Mesendoderm (in vitro differentiated cells): Measurements from ENCODE around the gene THRA.

Experiments used
- DNase-seq: peaks from one replicate; pipeline ENCODE4 v3.0.0; 2013
- H2AK5ac ChIP-seq: 2 replicates; pipeline ENCODE4 v1.6.1; 2013; ENCODE audit warnings: low read length, inconsistent platforms
- H2BK120ac ChIP-seq: 2 replicates; pipeline ENCODE4 v1.6.1; 2013; ENCODE audit warnings: low read depth, mild to moderate bottlenecking, low read length, moderate library complexity, mixed read lengths
- H2BK15ac ChIP-seq: replicated peaks from 2 replicates; pipeline ENCODE4 v1.6.1; 2013; ENCODE audit warnings: low read depth, mild to moderate bottlenecking, moderate library complexity
- H2BK5ac ChIP-seq: 2 replicates; pipeline ENCODE4 v1.6.1; 2013; ENCODE audit warnings: low read length, inconsistent platforms
- H3K18ac ChIP-seq: 2 replicates; pipeline ENCODE4 v1.6.1; 2013; ENCODE audit warnings: mild to moderate bottlenecking, low read length, mixed read lengths
- H3K23ac ChIP-seq: one replicate; pipeline ENCODE4 v1.6.1; 2013; ENCODE audit warnings: low read length
- H3K27ac ChIP-seq: 2 replicates; pipeline ENCODE4 v1.5.1; 2013; ENCODE audit warnings: low read depth, mild to moderate bottlenecking, inconsistent platforms, low read length, moderate library complexity
- H3K27me3 ChIP-seq: 2 replicates; pipeline ENCODE4 v1.6.1; 2013; ENCODE audit warnings: low read length, control low read depth, mild to moderate bottlenecking, inconsistent platforms; ENCODE audit not compliant: insufficient read depth, poor library complexity
- H3K36me3 ChIP-seq: 2 replicates; pipeline ENCODE4 v1.6.1; 2013; ENCODE audit warnings: low read length, inconsistent platforms; ENCODE audit not compliant: control insufficient read depth, insufficient read depth
- H3K4ac ChIP-seq: one replicate; pipeline ENCODE4 v1.6.1; 2013; ENCODE audit warnings: low read depth, mild to moderate bottlenecking, low read length, moderate library complexity
- H3K4me1 ChIP-seq: 2 replicates; pipeline ENCODE4 v1.6.1; 2013; ENCODE audit warnings: low read depth, low read length, inconsistent platforms; ENCODE audit not compliant: control insufficient read depth
- H3K4me2 ChIP-seq: 2 replicates; pipeline ENCODE4 v1.6.1; 2013; ENCODE audit warnings: low read length
- H3K4me3 ChIP-seq: 2 replicates; pipeline ENCODE4 v1.5.1; 2013; ENCODE audit warnings: mild to moderate bottlenecking, low read length
- H3K56ac ChIP-seq: one replicate; pipeline ENCODE4 v1.6.1; 2013; ENCODE audit warnings: low read length
- H3K79me1 ChIP-seq: 2 replicates; pipeline ENCODE4 v1.6.1; 2013; ENCODE audit warnings: low read length, inconsistent platforms
- H3K79me2 ChIP-seq: 2 replicates; pipeline ENCODE4 v1.6.1; 2013; ENCODE audit warnings: mild to moderate bottlenecking, low read length; ENCODE audit not compliant: control insufficient read depth, insufficient read depth
- H3K9ac ChIP-seq: 2 replicates; pipeline ENCODE4 v1.6.1; 2013; ENCODE audit warnings: low read length, inconsistent platforms
- H4K5ac ChIP-seq: one replicate; pipeline ENCODE4 v1.6.1; 2013; ENCODE audit warnings: low read length
- H4K8ac ChIP-seq: one replicate; pipeline ENCODE4 v1.6.1; 2013; ENCODE audit warnings: low read depth, mild to moderate bottlenecking, control low read depth, low read length, moderate library complexity
- WGBS: extraction: QIAGEN DNeasy Blood & Tissue Kit; methylation state at CpG from one replicate; pipeline ENCODE4 v1.1.7; 2013; ENCODE audit warnings: low lambda C conversion rate, missing lambda C conversion rate; ENCODE audit not compliant: insufficient coverage; ENCODE audit errors: extremely low coverage; 5-methylcytosine and 5-hydroxymethylcytosine counted together

THRA gene

DNA sequence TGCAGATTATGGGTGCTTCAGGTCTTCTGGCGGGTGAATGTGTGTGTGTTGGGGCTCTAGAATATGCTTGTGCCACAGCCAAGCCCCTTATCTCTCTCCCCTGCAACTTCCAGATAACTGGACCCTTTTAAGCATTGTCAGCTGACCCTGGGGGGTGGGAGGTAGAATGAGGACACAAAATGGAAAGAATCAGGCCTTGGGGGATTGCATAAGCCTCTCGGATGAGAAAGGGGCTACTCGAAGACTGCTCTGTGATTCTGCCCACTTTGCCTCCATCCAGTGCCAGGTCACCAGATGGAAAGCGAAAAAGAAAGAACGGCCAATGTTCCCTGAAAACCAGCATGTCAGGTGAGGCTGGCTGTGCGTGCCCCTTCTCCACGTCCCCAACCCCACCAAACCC, 13.8 kb downstream of the THRA start:
- Histone ChIP-seq H3K27ac (no peak overlapping the region), H2BK120ac (no peak overlapping the region), H4K5ac (no peak overlapping the region), H3K4me3 (no peak overlapping the region), H3K18ac (no peak overlapping the region), H4K8ac (no peak overlapping the region), H3K4ac (no peak overlapping the region), H2AK5ac (no peak overlapping the region), H3K4me2 (no peak overlapping the region), H3K36me3 (no peaks in the 10 kb centered on the region), H3K23ac (no peak overlapping the region), H3K9ac (no peak overlapping the region), H3K56ac (peak overlapping the region; percentile 10), H3K79me1 (no peaks in the 10 kb centered on the region), H3K27me3 (no peaks in the 10 kb centered on the region), H2BK5ac (no peak overlapping the region), H3K79me2 (no peaks in the 10 kb centered on the region), H3K4me1 (peaks cover 5% of the 10 kb centered on the region), H2BK15ac (no peak overlapping the region)
- no CpG with 5 or more reads among the region's 7 CpGs for WGBS
- no peak for DNase-seq

DNA sequence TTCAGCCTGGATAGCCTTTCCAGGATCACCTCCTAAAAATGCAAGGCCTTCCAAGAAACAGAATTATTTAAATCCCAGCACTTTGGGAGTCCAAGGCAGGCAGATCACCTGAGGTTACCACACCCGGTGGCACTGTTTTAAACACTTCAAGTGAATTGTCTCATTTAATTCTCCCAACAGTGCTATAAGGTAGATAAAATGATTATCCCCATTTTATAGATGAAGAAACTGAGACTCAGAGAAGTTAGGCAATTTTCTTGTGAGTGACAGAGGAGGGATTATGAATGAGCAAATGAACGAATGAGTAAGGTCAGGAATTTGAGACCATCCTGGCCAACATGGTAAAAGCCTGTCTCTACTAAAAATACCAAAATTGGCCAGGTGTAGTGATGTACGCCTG, 16.8 kb downstream of the THRA start:
- peaks cover 5% of the 10 kb centered on the region for H3K4me1 ChIP-seq
- no peak overlapping the region for H3K4ac ChIP-seq
- no peak overlapping the region for H4K8ac ChIP-seq
- no peak overlapping the region for H3K23ac ChIP-seq
- no peak overlapping the region for H4K5ac ChIP-seq
- H3K4me2 ChIP-seq = no peak overlapping the region
- no peaks in the 10 kb centered on the region for H3K27me3 ChIP-seq
- H3K27ac ChIP-seq = no peak overlapping the region
- no peak for DNase-seq
- H2AK5ac ChIP-seq = no peak overlapping the region
- no peak overlapping the region for H3K4me3 ChIP-seq
- no peak overlapping the region for H3K56ac ChIP-seq
- H3K9ac ChIP-seq = no peak overlapping the region
- no peaks in the 10 kb centered on the region for H3K79me1 ChIP-seq
- no peaks in the 10 kb centered on the region for H3K79me2 ChIP-seq
- WGBS = no CpG with 5 or more reads among the region's 3 CpGs
- H3K18ac ChIP-seq = no peak overlapping the region
- H3K36me3 ChIP-seq = no peaks in the 10 kb centered on the region
- H2BK15ac ChIP-seq = no peak overlapping the region
- H2BK120ac ChIP-seq = no peak overlapping the region
- H2BK5ac ChIP-seq = no peak overlapping the region

DNA sequence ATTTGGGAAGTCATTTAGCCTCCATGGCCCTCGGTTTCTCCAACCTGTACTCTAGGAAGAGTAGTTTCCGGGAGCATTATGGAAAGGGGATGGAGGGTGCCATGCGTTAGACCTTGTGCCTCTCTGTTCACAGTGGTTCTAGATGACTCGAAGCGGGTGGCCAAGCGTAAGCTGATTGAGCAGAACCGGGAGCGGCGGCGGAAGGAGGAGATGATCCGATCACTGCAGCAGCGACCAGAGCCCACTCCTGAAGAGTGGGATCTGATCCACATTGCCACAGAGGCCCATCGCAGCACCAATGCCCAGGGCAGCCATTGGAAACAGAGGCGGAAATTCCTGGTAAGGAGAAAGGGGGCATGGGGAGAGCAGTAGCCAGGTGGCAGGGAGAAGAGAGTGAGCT, 21.7 kb downstream of the THRA start:
- H3K79me1 ChIP-seq = no peaks in the 10 kb centered on the region
- no peak overlapping the region for H3K56ac ChIP-seq
- no peak for DNase-seq
- no peak overlapping the region for H3K23ac ChIP-seq
- H3K4me1 ChIP-seq = no peaks in the 10 kb centered on the region
- no peak overlapping the region for H3K9ac ChIP-seq
- no peak overlapping the region for H3K4me3 ChIP-seq
- H4K8ac ChIP-seq = no peak overlapping the region
- no peak overlapping the region for H2BK120ac ChIP-seq
- no peaks in the 10 kb centered on the region for H3K27me3 ChIP-seq
- H3K18ac ChIP-seq = no peak overlapping the region
- H3K79me2 ChIP-seq = no peaks in the 10 kb centered on the region
- H2AK5ac ChIP-seq = no peak overlapping the region
- no peak overlapping the region for H4K5ac ChIP-seq
- WGBS = no CpG with 5 or more reads among the region's 14 CpGs
- H2BK5ac ChIP-seq = no peak overlapping the region
- H3K36me3 ChIP-seq = no peaks in the 10 kb centered on the region
- H3K4me2 ChIP-seq = no peak overlapping the region
- no peak overlapping the region for H3K4ac ChIP-seq
- H3K27ac ChIP-seq = no peak overlapping the region
- H2BK15ac ChIP-seq = no peak overlapping the region

DNA sequence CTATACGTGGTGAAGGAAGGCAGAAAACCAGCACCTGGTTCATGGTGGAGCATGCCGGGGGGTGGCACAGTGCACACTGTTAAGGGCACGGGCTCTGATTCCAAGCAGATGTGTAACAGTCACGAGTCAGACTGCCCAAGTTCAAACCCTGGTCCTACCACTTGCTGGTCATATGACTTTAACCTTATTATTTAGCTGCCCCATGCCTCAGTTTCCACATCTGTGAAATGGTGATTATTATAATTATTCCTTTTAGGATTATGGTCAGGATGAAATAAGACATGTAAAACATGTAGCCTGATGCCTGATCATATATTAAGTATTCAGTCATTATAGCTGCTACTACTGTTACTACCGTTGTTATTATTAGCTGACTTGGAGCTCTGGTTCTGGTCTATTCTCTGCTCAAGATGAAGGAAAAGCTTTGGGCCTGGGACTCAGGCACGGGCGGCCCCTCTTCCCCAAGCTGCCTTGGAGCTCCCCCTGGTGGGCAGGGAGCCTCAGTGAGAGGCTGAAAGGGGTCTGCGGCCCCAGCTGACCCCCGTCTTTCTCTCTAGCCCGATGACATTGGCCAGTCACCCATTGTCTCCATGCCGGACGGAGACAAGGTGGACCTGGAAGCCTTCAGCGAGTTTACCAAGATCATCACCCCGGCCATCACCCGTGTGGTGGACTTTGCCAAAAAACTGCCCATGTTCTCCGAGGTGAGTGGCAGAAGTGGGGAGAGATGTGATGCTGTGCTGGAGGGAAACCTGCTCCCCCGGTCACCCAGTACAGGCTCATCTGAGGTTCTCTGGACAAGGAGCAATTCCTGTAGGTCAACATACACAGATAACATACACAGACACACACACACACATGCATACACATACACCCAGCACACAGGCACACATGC, 23.6 kb downstream of the THRA start:
- WGBS = no CpG with 5 or more reads among the region's 17 CpGs
- H3K18ac ChIP-seq = no peak overlapping the region
- no peak overlapping the region for H3K27ac ChIP-seq
- peak; percentile 70 for DNase-seq
- no peak overlapping the region for H3K9ac ChIP-seq
- H3K56ac ChIP-seq = no peak overlapping the region
- H3K36me3 ChIP-seq = no peaks in the 10 kb centered on the region
- no peak overlapping the region for H3K4me3 ChIP-seq
- no peak overlapping the region for H3K23ac ChIP-seq
- no peak overlapping the region for H2BK15ac ChIP-seq
- no peaks in the 10 kb centered on the region for H3K79me2 ChIP-seq
- H2BK5ac ChIP-seq = no peak overlapping the region
- H3K4ac ChIP-seq = no peak overlapping the region
- no peak overlapping the region for H4K8ac ChIP-seq
- no peaks in the 10 kb centered on the region for H3K79me1 ChIP-seq
- no peak overlapping the region for H3K4me2 ChIP-seq
- H4K5ac ChIP-seq = no peak overlapping the region
- H2BK120ac ChIP-seq = no peak overlapping the region
- no peak overlapping the region for H2AK5ac ChIP-seq
- no peaks in the 10 kb centered on the region for H3K4me1 ChIP-seq
- H3K27me3 ChIP-seq = no peaks in the 10 kb centered on the region

DNA sequence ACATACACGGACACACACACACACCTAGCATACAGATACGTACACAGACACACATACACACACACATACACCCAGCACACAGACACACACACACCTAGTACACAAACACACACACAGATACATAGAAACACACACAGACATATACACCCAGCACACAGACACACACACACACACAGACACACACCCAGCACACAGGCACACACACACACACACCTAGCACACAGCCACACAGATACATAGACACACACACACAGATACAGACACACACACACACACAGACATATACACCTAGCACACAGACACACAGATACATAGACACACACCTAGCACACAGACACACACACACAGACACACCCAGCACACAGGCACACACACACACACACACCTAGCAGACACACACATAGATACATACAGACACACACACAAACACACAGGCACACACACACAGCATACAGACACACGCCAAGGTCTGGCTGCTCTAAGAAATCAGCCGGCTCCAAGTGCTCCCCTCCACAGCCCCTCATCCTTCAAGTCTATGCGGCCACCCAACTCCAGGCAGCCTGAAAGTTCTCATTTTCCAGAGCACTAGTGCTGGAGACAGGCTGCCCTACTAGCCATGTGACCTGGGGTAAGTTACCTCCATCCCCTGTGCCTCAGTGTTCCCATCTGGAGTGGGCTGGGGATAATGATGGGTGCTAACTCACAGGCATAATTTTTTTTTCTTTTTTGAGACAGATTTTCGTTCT, 24.5 kb downstream of the THRA start:
- Histone ChIP-seq H3K4ac (no peak overlapping the region), H4K5ac (no peak overlapping the region), H3K36me3 (no peaks in the 10 kb centered on the region), H3K56ac (no peak overlapping the region), H3K79me1 (no peaks in the 10 kb centered on the region), H3K18ac (no peak overlapping the region), H3K79me2 (no peaks in the 10 kb centered on the region), H2BK15ac (no peak overlapping the region), H3K23ac (no peak overlapping the region), H3K4me3 (no peak overlapping the region), H2BK120ac (no peak overlapping the region), H4K8ac (no peak overlapping the region), H3K4me1 (peaks cover 2% of the 10 kb centered on the region), H3K27ac (no peak overlapping the region), H2AK5ac (no peak overlapping the region), H3K4me2 (no peak overlapping the region), H2BK5ac (no peak overlapping the region), H3K27me3 (no peaks in the 10 kb centered on the region), H3K9ac (no peak overlapping the region)
- DNase-seq = no peak
- WGBS = no CpG with 5 or more reads among the region's 6 CpGs
